H1 (cell line): ENCODE measurements around the gene XK.

Source experiments
- EP300 ChIP-seq, 2 experiments: IDR thresholded peaks; 1 replicate in 1 of 2; 2 replicates in 1 of 2; pipeline ENCODE4 v1.6.1; 2011 to 2012; ENCODE audit warnings: low read depth in 2 of 2, low read length in 2 of 2, mild to moderate bottlenecking in 2 of 2, borderline replicate concordance in 1 of 2, inconsistent platforms in 1 of 2, moderate library complexity in 1 of 2
- EZH2 ChIP-seq: fragments of 200-600 bp; sonication (generic); IDR thresholded peaks from 2 replicates; pipeline ENCODE4 v1.7.1; 2012; ENCODE audit warnings: low read depth, mild to moderate bottlenecking, moderate library complexity, low read length, inconsistent platforms; ENCODE audit not compliant: severe bottlenecking
- PHF8 ChIP-seq: fragments of 200-600 bp; sonication (generic); conservative IDR thresholded peaks from 2 replicates; pipeline ENCODE4 v1.7.1; 2012; ENCODE audit warnings: low read depth, mild to moderate bottlenecking, inconsistent platforms, low read length, moderate library complexity
- POLR2A ChIP-seq, 2 experiments: IDR thresholded peaks; 1 replicate in 1 of 2; 2 replicates in 1 of 2; pipeline ENCODE4 v1.6.1; 2011; ENCODE audit warnings: low read depth in 2 of 2, low read length in 2 of 2, mild to moderate bottlenecking in 2 of 2; ENCODE audit errors: control extremely low read depth in 1 of 2
- RXRA ChIP-seq: IDR thresholded peaks from 2 replicates; pipeline ENCODE4 v1.6.1; 2011; ENCODE audit warnings: low read depth, mild to moderate bottlenecking, low read length, moderate library complexity; ENCODE audit not compliant: insufficient read depth
- SP1 ChIP-seq: IDR thresholded peaks from 2 replicates; pipeline ENCODE4 v1.6.1; 2011; ENCODE audit warnings: low read depth, low read length
- SP2 ChIP-seq: IDR thresholded peaks from 2 replicates; pipeline ENCODE4 v1.6.1; 2012; ENCODE audit warnings: mild to moderate bottlenecking, low read length, inconsistent platforms
- TAF1 ChIP-seq: IDR thresholded peaks from 2 replicates; pipeline ENCODE4 v1.6.1; 2011; ENCODE audit warnings: mild to moderate bottlenecking, low read depth, low read length
- TF ChIP-seq, protein P1 (sequence below), 3 experiments: IDR thresholded peaks; 1 replicate in 2 of 3; 2 replicates in 1 of 3; pipeline versions ENCODE4 v1.5.1 to v1.6.1; 2011; ENCODE audit warnings: low read length in 3 of 3, mild to moderate bottlenecking in 3 of 3, inconsistent platforms in 2 of 3, low read depth in 1 of 3, moderate library complexity in 1 of 3; ENCODE audit not compliant: insufficient read depth in 1 of 3; ENCODE audit errors: control extremely low read depth in 1 of 3
- TF ChIP-seq, protein P2 (sequence below): IDR thresholded peaks from 2 replicates; pipeline ENCODE4 v1.6.1; 2012; ENCODE audit warnings: low read length, inconsistent platforms
- TF ChIP-seq, protein P3 (sequence below): IDR thresholded peaks from 2 replicates; pipeline ENCODE4 v1.6.1; 2011; ENCODE audit warnings: low read depth, mild to moderate bottlenecking, low read length; ENCODE audit not compliant: insufficient read depth

DNA sequence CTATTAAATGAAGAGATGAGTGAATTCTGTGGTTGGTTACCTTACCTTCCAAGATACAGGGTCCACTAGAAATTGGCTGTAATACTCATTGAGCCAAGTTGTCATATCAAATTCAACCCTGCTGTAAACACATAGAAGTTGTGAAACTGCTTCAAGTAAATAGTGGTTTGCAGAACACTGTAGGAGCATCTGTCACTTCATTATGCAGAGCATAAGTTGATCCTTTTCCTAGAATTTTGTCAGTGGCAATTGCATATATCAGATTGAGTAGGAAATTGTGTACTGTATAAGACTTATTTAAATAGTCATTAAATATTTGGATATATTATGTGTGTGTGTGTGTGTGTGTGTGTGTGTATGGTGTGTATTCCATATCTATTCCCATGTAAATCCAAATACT, 8.8 kb upstream of the XK start:
- TF ChIP-seq EZH2 (no peak), SP1 (no peak), SP2 (no peak), TAF1 (no peak), POLR2A (IDR thresholded peaks at IDR 0.05; ENCODE audit: control extremely low read depth in 1 of 2, low read depth in 2 of 2, low read length in 2 of 2) (no peak), EP300 (IDR thresholded peaks at IDR 0.05; ENCODE audit: borderline replicate concordance in 1 of 2, low read depth in 2 of 2, low read length in 2 of 2) (no peak), PHF8 (no peak), RXRA (no peak)
- TF ChIP-seq, protein P1, sequence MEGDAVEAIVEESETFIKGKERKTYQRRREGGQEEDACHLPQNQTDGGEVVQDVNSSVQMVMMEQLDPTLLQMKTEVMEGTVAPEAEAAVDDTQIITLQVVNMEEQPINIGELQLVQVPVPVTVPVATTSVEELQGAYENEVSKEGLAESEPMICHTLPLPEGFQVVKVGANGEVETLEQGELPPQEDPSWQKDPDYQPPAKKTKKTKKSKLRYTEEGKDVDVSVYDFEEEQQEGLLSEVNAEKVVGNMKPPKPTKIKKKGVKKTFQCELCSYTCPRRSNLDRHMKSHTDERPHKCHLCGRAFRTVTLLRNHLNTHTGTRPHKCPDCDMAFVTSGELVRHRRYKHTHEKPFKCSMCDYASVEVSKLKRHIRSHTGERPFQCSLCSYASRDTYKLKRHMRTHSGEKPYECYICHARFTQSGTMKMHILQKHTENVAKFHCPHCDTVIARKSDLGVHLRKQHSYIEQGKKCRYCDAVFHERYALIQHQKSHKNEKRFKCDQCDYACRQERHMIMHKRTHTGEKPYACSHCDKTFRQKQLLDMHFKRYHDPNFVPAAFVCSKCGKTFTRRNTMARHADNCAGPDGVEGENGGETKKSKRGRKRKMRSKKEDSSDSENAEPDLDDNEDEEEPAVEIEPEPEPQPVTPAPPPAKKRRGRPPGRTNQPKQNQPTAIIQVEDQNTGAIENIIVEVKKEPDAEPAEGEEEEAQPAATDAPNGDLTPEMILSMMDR (IDR thresholded peaks at IDR 0.05; ENCODE audit: control extremely low read depth in 1 of 3, insufficient read depth in 1 of 3, low read depth in 1 of 3, low read length in 3 of 3), result no peak
- TF ChIP-seq, protein P2, sequence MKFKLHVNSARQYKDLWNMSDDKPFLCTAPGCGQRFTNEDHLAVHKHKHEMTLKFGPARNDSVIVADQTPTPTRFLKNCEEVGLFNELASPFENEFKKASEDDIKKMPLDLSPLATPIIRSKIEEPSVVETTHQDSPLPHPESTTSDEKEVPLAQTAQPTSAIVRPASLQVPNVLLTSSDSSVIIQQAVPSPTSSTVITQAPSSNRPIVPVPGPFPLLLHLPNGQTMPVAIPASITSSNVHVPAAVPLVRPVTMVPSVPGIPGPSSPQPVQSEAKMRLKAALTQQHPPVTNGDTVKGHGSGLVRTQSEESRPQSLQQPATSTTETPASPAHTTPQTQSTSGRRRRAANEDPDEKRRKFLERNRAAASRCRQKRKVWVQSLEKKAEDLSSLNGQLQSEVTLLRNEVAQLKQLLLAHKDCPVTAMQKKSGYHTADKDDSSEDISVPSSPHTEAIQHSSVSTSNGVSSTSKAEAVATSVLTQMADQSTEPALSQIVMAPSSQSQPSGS, result no peak
- TF ChIP-seq, protein P3, sequence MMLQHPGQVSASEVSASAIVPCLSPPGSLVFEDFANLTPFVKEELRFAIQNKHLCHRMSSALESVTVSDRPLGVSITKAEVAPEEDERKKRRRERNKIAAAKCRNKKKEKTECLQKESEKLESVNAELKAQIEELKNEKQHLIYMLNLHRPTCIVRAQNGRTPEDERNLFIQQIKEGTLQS, result no peak
